Measurements from ENCODE around the gene ZCCHC2. TPM values are rescaled to one million over a fixed set of nuclear protein-coding genes. Genes with fewer than 3 reads are reported as not detected.

ZCCHC2 gene
- total and polyA plus RNA-seq, 12 donors = 4.7 to 53.3 (median 18.0) TPM

- WGBS, 4 donors = 87 to 95% (median 90%) methylated on average over 3 of the region's 3 CpGs
- TF ChIP-seq POLR2A (IDR thresholded peaks at IDR 0.05) (no peak), CTCF (IDR thresholded peaks at IDR 0.05) (no peak)
- intact Hi-C loops (cut with DNase I) = no loop called here
- Histone ChIP-seq H3K27me3 (no peaks in the 10 kb centered on the region), H3K36me3 (replicated peaks in 1 of 2) (peaks cover 0 to 16% of the 10 kb centered on the region in 2 donors), H3K4me3 (no peak overlapping the region), H3K4me1 (replicated peaks in 1 of 2) (peaks cover 4 to 17% of the 10 kb centered on the region in 2 donors), H3K9me3 (replicated peaks in 1 of 3) (no peaks in the 10 kb centered on the region), H3K27ac (no peak overlapping the region)
- no peak for DNase-seq
Observed at GRCh38 chr18:62538881-62539280, 16.1 kb downstream of the ZCCHC2 start.

DNA sequence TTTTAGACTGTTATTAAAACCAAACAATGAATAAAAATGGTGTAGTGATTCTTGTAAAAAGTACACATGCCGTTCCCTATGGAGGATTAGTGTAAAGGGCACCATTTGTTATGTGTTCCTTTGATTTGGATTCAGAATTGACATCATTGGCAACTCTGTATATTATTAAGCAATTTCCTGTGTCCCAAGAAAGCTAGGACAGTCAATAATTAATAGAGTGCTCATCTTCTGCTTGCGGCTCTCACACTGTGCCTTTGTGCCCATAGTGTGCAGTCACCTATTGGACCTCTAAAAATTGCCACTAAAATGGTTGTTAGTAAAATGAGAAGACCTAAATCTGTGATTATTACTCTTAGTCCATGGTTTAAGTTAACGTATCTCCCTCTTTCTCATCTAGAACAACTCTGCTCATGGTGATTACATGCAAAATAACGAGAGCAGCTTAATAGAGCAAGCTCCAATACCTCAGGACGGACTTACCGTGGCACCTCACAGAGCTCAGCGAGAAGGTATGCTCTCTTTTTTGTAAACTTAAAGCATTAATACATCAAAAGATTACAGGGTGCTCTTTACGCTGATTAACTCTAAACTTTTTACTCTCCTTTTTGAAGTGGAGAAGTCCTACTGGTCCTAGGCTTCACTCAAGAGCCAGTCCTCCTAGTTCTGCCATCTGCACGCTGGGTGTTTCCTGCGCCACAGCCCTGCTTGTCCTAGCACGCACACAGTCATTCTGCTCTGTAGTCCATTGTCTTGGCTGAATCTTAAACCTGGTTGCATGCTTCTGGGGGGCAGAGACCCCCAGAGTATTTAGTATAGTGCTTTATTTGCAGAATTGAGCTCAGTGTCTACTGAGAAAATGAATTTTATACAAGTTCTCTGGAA is 16.7 kb downstream of the ZCCHC2 start:
- intact Hi-C loops (cut with DNase I) = no loop called here
- no peak for DNase-seq
- TF ChIP-seq POLR2A (IDR thresholded peaks at IDR 0.05) = no peak
- TF ChIP-seq CTCF (IDR thresholded peaks at IDR 0.05) = no peak
- H3K27me3 ChIP-seq = no peaks in the 10 kb centered on the region
- 92 to 98% (median 97%) methylated on average over 11 of the region's 11 CpGs for WGBS, 4 donors
- H3K4me1 ChIP-seq (replicated peaks in 1 of 2) = peaks cover 1 to 10% of the 10 kb centered on the region in 2 donors
- no peak overlapping the region for H3K27ac ChIP-seq
- no peak overlapping the region for H3K4me3 ChIP-seq
- peaks cover 0 to 16% of the 10 kb centered on the region in 2 donors for H3K36me3 ChIP-seq (replicated peaks in 1 of 2)
- H3K9me3 ChIP-seq (replicated peaks in 1 of 3) = no peaks in the 10 kb centered on the region

DNA sequence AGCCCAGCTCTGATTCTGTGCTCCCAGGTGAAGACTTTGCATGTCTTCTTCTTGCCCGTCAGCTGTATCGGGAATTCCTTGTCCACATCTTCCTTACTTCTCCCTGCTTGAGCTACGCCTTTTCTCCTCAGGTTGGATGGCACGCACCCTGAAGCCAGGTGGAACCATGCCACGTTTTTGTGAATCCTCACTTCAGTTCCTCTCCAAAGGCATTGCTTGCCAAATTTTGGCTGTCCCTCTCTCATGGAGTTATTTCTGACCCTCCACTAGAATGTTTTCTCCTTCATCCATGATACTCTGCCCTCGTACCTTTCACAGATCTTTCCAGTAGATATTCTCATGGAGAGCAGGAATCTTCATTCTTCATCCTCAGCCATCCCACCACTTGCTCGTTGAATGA is 20.2 kb downstream of the ZCCHC2 start:
- no peak overlapping the region for H3K27ac ChIP-seq
- H3K4me3 ChIP-seq = no peak overlapping the region
- H3K4me1 ChIP-seq (replicated peaks in 1 of 2) = peaks cover 0 to 4% of the 10 kb centered on the region in 2 donors
- peaks cover 0 to 19% of the 10 kb centered on the region in 2 donors for H3K36me3 ChIP-seq (replicated peaks in 1 of 2)
- H3K27me3 ChIP-seq = no peaks in the 10 kb centered on the region
- no peak for DNase-seq
- WGBS, 4 donors = 93 to 96% (median 94%) methylated on average over 7 of the region's 7 CpGs
- intact Hi-C loops (cut with DNase I) = no loop called here
- H3K9me3 ChIP-seq (replicated peaks in 1 of 3) = no peaks in the 10 kb centered on the region
- no peak for TF ChIP-seq CTCF (IDR thresholded peaks at IDR 0.05)
- TF ChIP-seq POLR2A (IDR thresholded peaks at IDR 0.05) = no peak

DNA sequence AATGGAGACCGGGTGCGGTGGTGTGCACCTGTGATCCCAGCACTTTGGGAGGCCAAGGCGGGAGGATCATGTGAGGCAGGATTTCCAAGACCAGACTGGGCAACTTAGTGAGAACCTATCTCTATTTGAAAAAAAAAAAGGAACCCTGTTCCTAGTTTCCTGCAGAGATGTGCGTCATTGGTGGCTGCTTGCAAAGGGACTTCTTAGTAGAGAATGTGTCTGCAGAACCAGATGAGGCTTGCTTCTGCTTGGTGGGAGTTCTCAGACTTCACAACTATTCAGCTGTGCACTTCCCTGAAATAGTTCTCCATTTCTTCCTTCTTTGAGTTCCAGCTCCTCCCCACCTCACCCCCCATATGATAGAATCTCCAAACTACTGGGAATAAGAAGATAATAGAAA is 22.3 kb downstream of the ZCCHC2 start:
- H3K4me1 ChIP-seq (replicated peaks in 1 of 2) = no peaks in the 10 kb centered on the region
- no peak overlapping the region for H3K27ac ChIP-seq
- H3K36me3 ChIP-seq (replicated peaks in 1 of 2) = peaks cover 0 to 19% of the 10 kb centered on the region in 2 donors
- H3K4me3 ChIP-seq = no peak overlapping the region
- WGBS, 4 donors = 92 to 95% (median 93%) methylated on average over 4 of the region's 4 CpGs
- no peak for TF ChIP-seq CTCF (IDR thresholded peaks at IDR 0.05)
- TF ChIP-seq POLR2A (IDR thresholded peaks at IDR 0.05) = no peak
- H3K27me3 ChIP-seq = no peaks in the 10 kb centered on the region
- no peaks in the 10 kb centered on the region for H3K9me3 ChIP-seq (replicated peaks in 1 of 3)
- DNase-seq = peak in 4 of 7 donors; percentile 13 to 52 (median 36)
- intact Hi-C loops (cut with DNase I) = no loop called here
